Heart left ventricle (tissue), 16 donors: ENCODE results near the gene TAF4. TPM values are rescaled to one million over a fixed set of nuclear protein-coding genes. Genes with fewer than 3 reads are reported as not detected.
A peak's percentile ranks its signal among the peaks of the same experiment; 100 is the strongest.

ENCODE experiments used
- ATAC-seq, 4 donors: fragments of 200-7000 bp; cut with Tn5 transposase; one replicate each; pipeline ENCODE4 v1.9.1; 2020 to 2022; ENCODE audit warnings: moderate library complexity in 4 of 4, mild to moderate bottlenecking in 3 of 4, moderate number of reproducible peaks in 1 of 4
- DNase-seq, 5 donors: peaks; one replicate each; pipeline ENCODE4 v3.0.0-alpha.2; 2020
- H3K27ac ChIP-seq, 12 donors: fragments of 200-600 bp; sonication (generic) in 4 of 12; one replicate each; pipeline versions ENCODE4 v1.5.0 to v1.8.0; 2016 to 2022; ENCODE audit warnings: mild to moderate bottlenecking in 2 of 12
- H3K27me3 ChIP-seq, 9 donors: fragments of 200-600 bp; sonication (generic) in 2 of 9; one replicate each; pipeline versions ENCODE4 v1.5.1 to v1.8.0; 2016 to 2022; ENCODE audit warnings: mild to moderate bottlenecking in 3 of 9
- H3K36me3 ChIP-seq, 9 donors: fragments of 200-600 bp; sonication (generic) in 2 of 9; one replicate each; pipeline versions ENCODE4 v1.5.0 to v1.8.0; 2018 to 2022; ENCODE audit warnings: mild to moderate bottlenecking in 2 of 9
- H3K4me1 ChIP-seq, 12 donors: fragments of 200-600 bp; sonication (generic) in 4 of 12; one replicate each; pipeline versions ENCODE4 v1.5.0 to v1.8.0; 2016 to 2022; ENCODE audit warnings: mild to moderate bottlenecking in 3 of 12
- H3K4me3 ChIP-seq, 12 donors: fragments of 200-600 bp; sonication (generic) in 4 of 12; one replicate each; pipeline versions ENCODE4 v1.5.0 to v1.8.0; 2017 to 2022; ENCODE audit warnings: mild to moderate bottlenecking in 9 of 12, moderate library complexity in 4 of 12
- H3K9me3 ChIP-seq, 12 donors: fragments of 200-600 bp; sonication (generic) in 4 of 12; one replicate each; pipeline versions ENCODE4 v1.5.0 to v1.8.0; 2016 to 2022; ENCODE audit warnings: mild to moderate bottlenecking in 1 of 12
- POLR2A ChIP-seq, 2 donors: fragments of 450-650 bp; IDR thresholded peaks; one replicate each; pipeline ENCODE4 v1.6.1; 2017; ENCODE audit warnings: antibody characterized with exemption in 2 of 2, mild to moderate bottlenecking in 2 of 2, moderate library complexity in 2 of 2
- WGBS, 4 donors: extraction: QIAGEN DNeasy Blood & Tissue Kit in 2 of 4; methylation state at CpG; one replicate each; pipeline versions ENCODE4 v1.1.5 to v1.1.7; 2013 to 2018; 5-methylcytosine and 5-hydroxymethylcytosine counted together
- intact Hi-C, 10 donors: fragments of 100-400 bp; cut with DNase I; formaldehyde crosslinking; loops; one replicate each; pipeline versions ENCODE4 v1.11.1 to v1.14.2; 2022
- polyA plus RNA-seq, 2 donors: library from polyadenylated mRNA; stranded (reverse); fragments of 200-250 nt; gene quantifications; one replicate each; pipeline ENCODE4 v1.2.3, GENCODE V29; 2013
- total RNA-seq, 9 donors: library from RNA; depleted of rRNA in 2 of 9; stranded (reverse); fragments of >200 nt in 2 of 9; fragmentation: NEBNext Ultra II Directional in 3 of 9; extraction: Animal tissue kit (Norgen Biotek cat#: 25700) in 3 of 9; gene quantifications; one replicate each; pipeline versions ENCODE4 v1.1.0 to v1.2.4, GENCODE V29; 2016 to 2023
- TF ChIP-seq, protein P1 (sequence below), 12 donors: fragments of 200-600 bp; sonication (generic) in 4 of 12; IDR thresholded peaks; one replicate each; pipeline versions ENCODE4 v1.5.0 to v1.8.0; 2018 to 2022; ENCODE audit warnings: antibody characterized with exemption in 12 of 12, mild to moderate bottlenecking in 5 of 12
- donor health status: ischemic (EF 13 %, LVEDD 7.1; RV severe dilation, severe dysfunction).
- donor health status: healthy with polysubstance abuse.
- donor health status: DM: no; HTN: yes; CAD: no.
- donor health status: DM: no; HTN: no; CAD: no.
- donor health status: ischemic (EF 25% LVEDD 6.9; RV normal size, moderate dysfunction).
- donor health status: ischemic (EF 25% LVEDD 5.7; RV mildly dilated, moderate dysfunction).
- donor health status: healthy.
- donor health status: DM: yes; HTN: yes; CAD: no.
- donor health status: ischemic (EF 35%, LVEDD 5.7; RV mildly dilated, moderate dysfunction).
- donor health status: nonischemic (EF 11% LVEDD 7.7; RV severe dilation, severe dysfunction).
- donor health status: DM: yes; HTN: yes; CAD: no.
- donor health status: PGD.
- donor health status: ischemic (EF 29% LVEDD 5.4; RV normal size, mild dysfunction).
- donor health status: nonischemic (EF 23%, LVEDD 6.1; RV moderate dilation, normal function).

Gene TAF4
- total and polyA plus RNA-seq, 11 donors, result 4.5 to 37.7 (median 10.7) TPM

GRCh38 chr20:61930776-61931475 lies 134.8 kb downstream of the TAF4 start:
- Histone ChIP-seq H3K36me3 (no peaks in the 10 kb centered on the region), H3K4me3 (no peak overlapping the region), H3K27me3 (peaks cover 0 to 8% (median 0%) of the 10 kb centered on the region in 9 donors), H3K9me3 (peaks cover 0 to 6% (median 0%) of the 10 kb centered on the region in 12 donors), H3K27ac (no peak overlapping the region), H3K4me1 (no peaks in the 10 kb centered on the region)
- ATAC-seq (no peak), DNase-seq (peak in 3 of 5 donors; percentile 19 to 56 (median 19))
- intact Hi-C loops, result no loop called here
- WGBS, 4 donors, result 82 to 88% (median 85%) methylated on average over 25 to 28 of the region's 28 CpGs
- TF ChIP-seq, protein P1, sequence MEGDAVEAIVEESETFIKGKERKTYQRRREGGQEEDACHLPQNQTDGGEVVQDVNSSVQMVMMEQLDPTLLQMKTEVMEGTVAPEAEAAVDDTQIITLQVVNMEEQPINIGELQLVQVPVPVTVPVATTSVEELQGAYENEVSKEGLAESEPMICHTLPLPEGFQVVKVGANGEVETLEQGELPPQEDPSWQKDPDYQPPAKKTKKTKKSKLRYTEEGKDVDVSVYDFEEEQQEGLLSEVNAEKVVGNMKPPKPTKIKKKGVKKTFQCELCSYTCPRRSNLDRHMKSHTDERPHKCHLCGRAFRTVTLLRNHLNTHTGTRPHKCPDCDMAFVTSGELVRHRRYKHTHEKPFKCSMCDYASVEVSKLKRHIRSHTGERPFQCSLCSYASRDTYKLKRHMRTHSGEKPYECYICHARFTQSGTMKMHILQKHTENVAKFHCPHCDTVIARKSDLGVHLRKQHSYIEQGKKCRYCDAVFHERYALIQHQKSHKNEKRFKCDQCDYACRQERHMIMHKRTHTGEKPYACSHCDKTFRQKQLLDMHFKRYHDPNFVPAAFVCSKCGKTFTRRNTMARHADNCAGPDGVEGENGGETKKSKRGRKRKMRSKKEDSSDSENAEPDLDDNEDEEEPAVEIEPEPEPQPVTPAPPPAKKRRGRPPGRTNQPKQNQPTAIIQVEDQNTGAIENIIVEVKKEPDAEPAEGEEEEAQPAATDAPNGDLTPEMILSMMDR (IDR thresholded peaks at IDR 0.05), result no peak
- no peak for TF ChIP-seq POLR2A (IDR thresholded peaks at IDR 0.05)

- 77 to 90% (median 86%) methylated on average over 6 to 12 of the region's 12 CpGs for WGBS, 4 donors
- Histone ChIP-seq H3K27ac (no peak overlapping the region), H3K27me3 (peaks cover 0 to 8% (median 0%) of the 10 kb centered on the region in 9 donors), H3K9me3 (peaks cover 0 to 6% (median 0%) of the 10 kb centered on the region in 12 donors), H3K4me1 (no peaks in the 10 kb centered on the region), H3K4me3 (no peak overlapping the region), H3K36me3 (no peaks in the 10 kb centered on the region)
- TF ChIP-seq, protein P1 (IDR thresholded peaks at IDR 0.05), result no peak
- TF ChIP-seq POLR2A (IDR thresholded peaks at IDR 0.05), result no peak
- intact Hi-C loops, result no loop called here
- ATAC-seq (no peak), DNase-seq (peak in 2 of 5 donors; percentile 14 to 35)
Observed at GRCh38 chr20:61929971-61930666, 135.6 kb downstream of the TAF4 start.

DNA sequence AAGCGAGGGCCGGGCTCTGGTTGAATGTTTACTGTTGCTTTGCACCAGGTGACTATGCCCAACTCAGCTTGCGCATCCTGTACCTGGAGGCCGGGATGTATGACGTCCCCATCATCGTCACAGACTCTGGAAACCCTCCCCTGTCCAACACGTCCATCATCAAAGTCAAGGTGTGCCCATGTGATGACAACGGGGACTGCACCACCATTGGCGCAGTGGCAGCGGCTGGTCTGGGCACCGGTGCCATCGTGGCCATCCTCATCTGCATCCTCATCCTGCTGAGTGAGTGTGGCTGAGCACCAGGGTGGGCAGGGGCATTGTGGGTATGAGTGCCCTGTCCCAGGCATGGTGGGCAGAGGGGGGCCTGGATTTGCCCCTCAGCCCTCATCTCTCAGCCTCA lies 136.1 kb downstream of the TAF4 start:
- WGBS, 4 donors, result 95 to 96% (median 96%) methylated on average over 12 of the region's 12 CpGs
- H3K4me3 ChIP-seq, result no peak overlapping the region
- no peaks in the 10 kb centered on the region for H3K36me3 ChIP-seq
- intact Hi-C loops, result no loop called here
- TF ChIP-seq, protein P1 (IDR thresholded peaks at IDR 0.05), result no peak
- no peak for TF ChIP-seq POLR2A (IDR thresholded peaks at IDR 0.05)
- DNase-seq, result no peak
- ATAC-seq, result no peak
- H3K27me3 ChIP-seq, result peaks cover 0 to 8% (median 0%) of the 10 kb centered on the region in 9 donors
- no peak overlapping the region for H3K27ac ChIP-seq
- no peaks in the 10 kb centered on the region for H3K4me1 ChIP-seq
- peaks cover 0 to 6% (median 0%) of the 10 kb centered on the region in 12 donors for H3K9me3 ChIP-seq

- Histone ChIP-seq H3K27ac (no peak overlapping the region), H3K27me3 (peaks cover 0 to 12% (median 0%) of the 10 kb centered on the region in 9 donors), H3K36me3 (no peaks in the 10 kb centered on the region), H3K4me3 (no peak overlapping the region), H3K4me1 (no peaks in the 10 kb centered on the region), H3K9me3 (peaks cover 0 to 6% (median 0%) of the 10 kb centered on the region in 12 donors)
- DNase-seq (peak in 1 of 5 donors; percentile 58), ATAC-seq (no peak)
- intact Hi-C loops, result no loop called here
- WGBS, 4 donors, result 92 to 93% (median 93%) methylated on average over 42 to 43 of the region's 43 CpGs
- TF ChIP-seq, protein P1 (IDR thresholded peaks at IDR 0.05), result no peak
- no peak for TF ChIP-seq POLR2A (IDR thresholded peaks at IDR 0.05)
Observed at GRCh38 chr20:61927826-61928541, 137.7 kb downstream of the TAF4 start.
